NB4 (cell line): ENCODE results near the gene RAB21.

Experiments
- CTCF ChIP-seq: IDR thresholded peaks from one replicate; pipeline ENCODE4 v1.5.1; 2012; ENCODE audit warnings: low read depth, low read length
- MAX ChIP-seq: IDR thresholded peaks from 2 replicates; pipeline ENCODE4 v1.6.1; 2011; ENCODE audit warnings: low read depth, low read length
- MYC ChIP-seq: IDR thresholded peaks from 2 replicates; pipeline ENCODE4 v1.6.1; 2011; ENCODE audit warnings: low read depth, low read length
- POLR2A ChIP-seq: IDR thresholded peaks from 2 replicates; pipeline ENCODE4 v1.6.1; 2011; ENCODE audit warnings: mild to moderate bottlenecking; ENCODE audit not compliant: insufficient read length; ENCODE audit errors: extremely low read depth

- TF ChIP-seq CTCF = no peak
- no peak for TF ChIP-seq POLR2A
- TF ChIP-seq MAX = no peak
- TF ChIP-seq MYC = no peak
Measured at GRCh38 chr12:71771069-71771468, 16.4 kb downstream of the RAB21 start.
